Measurements from ENCODE around the gene IL22RA1.
A peak's percentile ranks its signal among the peaks of the same experiment; 100 is the strongest.

Gene IL22RA1

GRCh38 chr1:24186031-24186710 is 43.2 kb upstream of the IL22RA1 start:
- Histone ChIP-seq H3K4me1 (ENCODE audit: insufficient read depth, low read length, poor library complexity, severe bottlenecking) (peaks cover 52% of the 10 kb centered on the region), H3K9me3 (ENCODE audit: insufficient read depth, low read depth, low read length) (no peaks in the 10 kb centered on the region), H3K4me3 (ENCODE audit: low read length, poor library complexity, severe bottlenecking) (peak overlapping the region; percentile 84), H3K9ac (ENCODE audit: low read depth, low read length, poor library complexity, severe bottlenecking) (peak overlapping the region; percentile 81), H2AFZ (ENCODE audit: low read length) (peak overlapping the region; percentile 92; the same call in 1 of the 2 replicates), H3F3A (ENCODE audit: low read depth) (0 out of 2 replicates have a peak, but pooled peaks cover 7% of the 10 kb centered on the region), H4K20me1 (ENCODE audit: insufficient read depth, low read length, poor library complexity, severe bottlenecking) (no peaks in the 10 kb centered on the region), H3K9me2 (replicated peaks; ENCODE audit: low read depth, low read length) (no peaks in the 10 kb centered on the region), H3K27me3 (ENCODE audit: insufficient read depth, low read length, poor library complexity, severe bottlenecking) (no peaks in the 10 kb centered on the region), H3K4me2 (ENCODE audit: low read depth, low read length, poor library complexity, severe bottlenecking) (peak overlapping the region; percentile 78), H3K79me2 (ENCODE audit: insufficient read depth, low read length) (no peaks in the 10 kb centered on the region), H3K36me3 (ENCODE audit: insufficient read depth, low read length) (no peaks in the 10 kb centered on the region)
- TF ChIP-seq EZH2phosphoT487 (IDR thresholded peaks at IDR 0.05; ENCODE audit: borderline replicate concordance) (no peak), CTCF (conservative IDR thresholded peaks at IDR 0.05; ENCODE audit: low read length) (no peak)

GRCh38 chr1:24185076-24185475 is 42.1 kb upstream of the IL22RA1 start:
- H3K4me1 ChIP-seq (ENCODE audit: insufficient read depth, low read length, poor library complexity, severe bottlenecking), result peaks cover 41% of the 10 kb centered on the region
- H3K9ac ChIP-seq (ENCODE audit: low read depth, low read length, poor library complexity, severe bottlenecking), result no peak overlapping the region
- peak overlapping the region; percentile 78 for H3K4me2 ChIP-seq (ENCODE audit: low read depth, low read length, poor library complexity, severe bottlenecking)
- no peak overlapping the region for H2AFZ ChIP-seq (ENCODE audit: low read length)
- H3K9me3 ChIP-seq (ENCODE audit: insufficient read depth, low read depth, low read length), result no peaks in the 10 kb centered on the region
- H3K36me3 ChIP-seq (ENCODE audit: insufficient read depth, low read length), result no peaks in the 10 kb centered on the region
- no peaks in the 10 kb centered on the region for H4K20me1 ChIP-seq (ENCODE audit: insufficient read depth, low read length, poor library complexity, severe bottlenecking)
- no peak for TF ChIP-seq CTCF (conservative IDR thresholded peaks at IDR 0.05; ENCODE audit: low read length)
- TF ChIP-seq EZH2phosphoT487 (IDR thresholded peaks at IDR 0.05; ENCODE audit: borderline replicate concordance), result no peak
- no peaks in the 10 kb centered on the region for H3K27me3 ChIP-seq (ENCODE audit: insufficient read depth, low read length, poor library complexity, severe bottlenecking)
- no peak overlapping the region for H3K4me3 ChIP-seq (ENCODE audit: low read length, poor library complexity, severe bottlenecking)
- no peaks in the 10 kb centered on the region for H3K79me2 ChIP-seq (ENCODE audit: insufficient read depth, low read length)
- H3F3A ChIP-seq (ENCODE audit: low read depth), result 0 out of 2 replicates have a peak, but pooled peaks cover 5% of the 10 kb centered on the region
- no peaks in the 10 kb centered on the region for H3K9me2 ChIP-seq (replicated peaks; ENCODE audit: low read depth, low read length)

- Histone ChIP-seq H3K79me2 (ENCODE audit: insufficient read depth, low read length) (no peaks in the 10 kb centered on the region), H2AFZ (ENCODE audit: low read length) (no peak overlapping the region), H3K9ac (ENCODE audit: low read depth, low read length, poor library complexity, severe bottlenecking) (no peak overlapping the region), H3K36me3 (ENCODE audit: insufficient read depth, low read length) (no peaks in the 10 kb centered on the region), H3K9me2 (replicated peaks; ENCODE audit: low read depth, low read length) (no peaks in the 10 kb centered on the region), H3K4me1 (ENCODE audit: insufficient read depth, low read length, poor library complexity, severe bottlenecking) (peaks cover 18% of the 10 kb centered on the region), H3K4me2 (ENCODE audit: low read depth, low read length, poor library complexity, severe bottlenecking) (no peak overlapping the region), H3F3A (ENCODE audit: low read depth) (no peaks in the 10 kb centered on the region), H3K27me3 (ENCODE audit: insufficient read depth, low read length, poor library complexity, severe bottlenecking) (no peaks in the 10 kb centered on the region), H4K20me1 (ENCODE audit: insufficient read depth, low read length, poor library complexity, severe bottlenecking) (no peaks in the 10 kb centered on the region), H3K4me3 (ENCODE audit: low read length, poor library complexity, severe bottlenecking) (no peak overlapping the region), H3K9me3 (ENCODE audit: insufficient read depth, low read depth, low read length) (no peaks in the 10 kb centered on the region)
- TF ChIP-seq CTCF (conservative IDR thresholded peaks at IDR 0.05; ENCODE audit: low read length) (no peak), EZH2phosphoT487 (IDR thresholded peaks at IDR 0.05; ENCODE audit: borderline replicate concordance) (no peak)
Observed at GRCh38 chr1:24182061-24182460, 39.1 kb upstream of the IL22RA1 start.

Data from Loucy (cell line).